Fibroblast of skin of right quadriceps (primary cell): ENCODE measurements around the gene ABLIM1.
A peak's percentile ranks its signal among the peaks of the same experiment; 100 is the strongest.

Source experiments
- DNase-seq: peaks from one replicate; pipeline ENCODE4 v3.0.0-alpha.2; 2013

The ABLIM1 gene

GRCh38 chr10:114402871-114403540, 255.1 kb downstream of the ABLIM1 start:
- DNase-seq: no peak

- no peak for DNase-seq
Observed at GRCh38 chr10:114402233-114402632, 255.8 kb downstream of the ABLIM1 start.

DNA sequence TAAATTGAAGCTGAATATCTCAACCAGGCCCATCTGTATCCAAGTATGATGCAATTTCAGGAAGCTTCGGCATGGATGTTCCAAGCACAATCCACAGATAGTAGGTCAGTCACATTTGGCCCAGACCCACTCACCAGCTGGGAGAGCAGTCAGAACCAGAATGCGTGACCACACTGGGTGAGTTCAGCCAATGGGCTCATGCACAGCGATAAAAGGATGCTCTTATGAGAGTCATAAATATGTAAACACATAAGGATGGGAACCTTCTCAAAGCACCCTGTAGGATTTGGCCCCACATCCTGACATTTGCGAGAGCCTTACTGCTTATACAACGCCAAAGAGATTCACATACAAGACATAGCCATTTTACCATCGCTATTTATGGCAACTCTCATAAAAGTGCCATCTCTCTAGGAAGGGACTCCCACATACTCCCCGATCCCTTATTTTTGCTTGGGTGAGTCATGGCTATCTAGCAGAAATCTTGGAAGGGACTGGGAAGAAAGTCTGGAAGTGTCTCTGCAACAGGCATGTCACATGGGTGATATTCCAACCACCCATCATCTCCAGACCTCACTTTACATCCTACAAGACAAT, 256.8 kb downstream of the ABLIM1 start:
- peak; percentile 37 for DNase-seq

GRCh38 chr10:114400091-114400490, 258.0 kb downstream of the ABLIM1 start:
- DNase-seq: no peak

- no peak for DNase-seq
Observed at GRCh38 chr10:114399576-114399975, 258.5 kb downstream of the ABLIM1 start.

DNA sequence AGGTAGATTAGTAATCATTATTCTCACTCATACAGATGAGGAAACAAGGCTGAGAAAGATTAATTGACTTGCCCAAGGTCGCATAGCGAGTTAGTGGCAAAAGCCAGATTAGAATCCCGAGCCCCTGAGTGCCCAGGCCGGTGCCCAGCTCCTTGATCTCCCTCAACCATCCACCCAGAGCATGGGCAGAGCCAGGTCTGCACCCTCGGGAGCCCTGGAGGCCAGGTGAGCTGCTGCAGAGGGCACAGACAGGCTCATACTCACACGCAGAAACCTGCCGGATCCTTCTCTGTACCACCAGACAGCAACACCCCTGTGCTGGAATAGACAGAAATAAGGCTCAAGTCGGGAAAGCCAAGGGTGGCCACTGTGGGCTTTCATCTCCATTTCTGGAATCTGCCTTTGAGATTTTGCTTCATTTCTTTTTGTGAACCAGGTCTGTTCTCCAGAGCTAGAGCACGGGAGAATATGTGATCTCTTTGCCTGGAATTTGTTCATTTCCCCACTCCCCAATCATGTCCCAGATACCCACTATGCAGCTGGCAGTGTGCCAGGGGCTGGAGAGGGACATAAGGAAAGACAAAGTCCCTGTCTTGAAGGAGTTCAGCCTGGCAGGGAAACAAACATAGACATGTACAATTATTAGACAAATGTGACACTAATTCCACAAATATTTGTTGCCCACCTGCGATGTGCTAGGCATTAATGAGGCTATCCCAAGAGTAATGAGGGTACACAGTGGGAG, 259.3 kb downstream of the ABLIM1 start:
- DNase-seq: no peak

- no peak for DNase-seq
Observed at GRCh38 chr10:114397651-114398145, 260.4 kb downstream of the ABLIM1 start.

DNA sequence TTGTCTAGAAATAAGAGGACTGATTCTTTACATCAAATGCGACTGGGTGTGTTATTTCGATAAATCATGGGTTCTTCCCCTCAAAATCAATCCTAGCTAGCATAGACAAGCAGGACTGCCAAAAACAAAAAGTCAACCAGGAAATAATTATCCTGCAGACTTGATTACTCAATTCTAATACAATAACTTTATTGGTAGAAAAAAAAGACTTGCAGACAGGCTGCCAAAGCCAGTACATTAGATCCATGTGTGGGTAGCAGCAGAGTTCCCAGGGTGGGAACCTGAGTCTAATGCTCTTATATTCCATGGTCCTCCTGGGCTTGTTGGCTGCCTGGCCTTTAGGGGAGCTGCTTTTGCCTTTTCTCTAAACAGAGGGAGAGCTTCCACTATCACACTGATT, 261.6 kb downstream of the ABLIM1 start:
- no peak for DNase-seq

DNA sequence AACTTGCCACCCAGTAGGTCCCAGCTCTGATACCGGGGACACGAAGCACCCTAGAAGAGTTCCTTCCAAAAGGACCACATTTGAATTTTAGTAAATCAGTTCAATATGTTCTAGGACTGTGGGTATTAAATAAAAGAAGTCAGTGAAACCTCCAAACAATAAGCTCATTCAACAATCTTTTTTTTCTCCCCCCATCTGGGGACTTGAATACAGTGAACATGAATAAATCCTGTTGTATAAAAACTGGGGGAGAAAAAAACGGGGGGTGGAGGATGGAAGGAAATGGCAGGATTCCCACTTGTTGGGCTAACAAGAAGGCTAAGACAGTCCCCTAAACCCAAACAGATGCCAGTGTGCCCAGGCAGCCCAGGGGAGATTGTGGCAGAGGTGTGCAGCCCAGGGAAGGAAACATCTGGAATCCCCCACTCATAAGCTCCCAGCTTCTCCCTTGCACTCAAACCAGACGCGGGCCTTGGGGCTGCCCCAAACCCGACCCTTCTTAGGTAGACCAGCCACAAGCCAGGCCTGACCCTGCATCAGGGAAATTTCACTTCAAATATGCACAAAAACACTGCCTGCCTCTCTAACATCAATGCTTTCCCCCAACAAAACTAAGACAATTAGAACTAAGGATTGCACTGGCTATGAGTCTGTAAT, 262.6 kb downstream of the ABLIM1 start:
- no peak for DNase-seq

DNA sequence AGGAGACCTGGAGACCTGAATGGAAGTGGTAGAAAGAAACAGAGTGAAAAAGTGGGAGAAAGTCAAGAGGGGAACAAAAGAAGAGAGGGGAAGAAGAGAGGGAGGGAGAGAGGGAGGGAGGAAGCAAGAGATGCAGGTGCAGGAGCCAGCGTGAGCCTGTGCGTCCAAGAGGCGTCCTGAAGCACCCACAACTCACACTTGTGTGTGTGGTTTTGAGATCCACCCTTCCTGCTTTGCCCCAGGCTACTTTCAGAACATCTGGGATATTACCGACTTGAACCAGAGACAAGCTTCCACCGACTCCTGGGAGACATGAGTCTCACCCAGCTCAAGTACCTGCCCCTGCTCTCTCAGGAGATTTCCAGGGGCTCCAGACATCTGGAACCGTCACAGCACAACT, 263.5 kb downstream of the ABLIM1 start:
- DNase-seq: no peak

- DNase-seq: no peak
Observed at GRCh38 chr10:114393886-114394285, 264.2 kb downstream of the ABLIM1 start.

- DNase-seq: peak; percentile 8
Observed at GRCh38 chr10:114393482-114393881, 264.6 kb downstream of the ABLIM1 start.

- DNase-seq: no peak
Observed at GRCh38 chr10:114392112-114392835, 265.8 kb downstream of the ABLIM1 start.

DNA sequence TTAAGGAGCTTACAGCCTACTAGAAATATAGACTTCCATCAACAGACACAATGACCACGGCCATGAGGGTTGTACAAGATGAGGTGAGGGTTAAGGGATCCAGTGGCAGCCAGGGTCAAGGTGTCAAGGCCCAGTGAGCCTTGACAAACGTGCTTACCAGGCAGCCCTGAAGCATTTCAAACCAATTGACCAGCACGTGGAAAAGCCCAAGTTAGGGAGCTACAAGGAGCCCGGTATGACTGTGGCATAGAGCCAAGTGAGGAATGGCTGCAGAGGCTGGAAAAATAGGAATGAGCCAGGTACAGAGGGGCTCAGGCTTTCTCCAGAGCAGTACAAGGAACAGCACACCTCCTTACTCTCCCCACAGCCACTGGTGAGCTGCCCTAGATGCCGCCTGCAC, 266.5 kb downstream of the ABLIM1 start:
- DNase-seq: no peak

DNA sequence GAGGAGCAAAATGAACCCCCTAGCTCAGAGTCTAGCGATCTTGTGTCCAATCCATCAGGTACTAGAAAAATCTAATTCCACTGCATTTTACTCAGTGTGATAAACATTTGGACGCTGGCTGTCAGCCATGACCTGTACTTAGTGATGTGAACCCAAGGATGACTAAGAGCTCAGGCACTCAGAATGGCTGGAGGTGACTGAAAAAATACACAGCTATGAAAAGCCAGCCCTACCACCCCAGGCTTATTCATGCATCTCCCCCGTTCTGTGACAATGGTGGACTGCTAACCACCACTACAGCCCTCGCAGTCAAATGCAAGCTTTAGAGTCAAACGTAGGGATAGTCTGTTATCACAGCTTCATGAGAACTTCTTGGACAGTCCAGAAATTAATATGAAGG, 268.6 kb downstream of the ABLIM1 start:
- peak; percentile 18 for DNase-seq

GRCh38 chr10:114388275-114388674, 269.8 kb downstream of the ABLIM1 start:
- DNase-seq: no peak

DNA sequence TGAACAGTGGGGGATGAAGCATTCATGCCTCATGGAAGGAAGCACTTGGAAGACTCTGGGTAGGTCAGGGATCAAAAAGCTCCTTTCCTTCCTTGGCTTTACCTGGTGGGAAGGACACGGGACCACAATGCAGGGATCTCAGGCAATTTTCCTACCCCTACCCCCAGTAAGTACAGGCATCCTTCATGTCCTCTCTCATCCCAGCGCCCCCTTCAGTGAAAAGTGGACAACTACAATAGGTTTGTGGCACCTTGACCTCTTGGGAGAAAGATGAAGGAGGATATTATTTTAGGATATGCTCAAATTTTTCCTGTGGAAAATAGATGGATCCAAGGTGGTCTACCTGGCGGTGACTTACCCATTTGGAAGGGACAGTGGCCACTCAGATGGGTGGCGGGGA, 270.3 kb downstream of the ABLIM1 start:
- DNase-seq: no peak

DNA sequence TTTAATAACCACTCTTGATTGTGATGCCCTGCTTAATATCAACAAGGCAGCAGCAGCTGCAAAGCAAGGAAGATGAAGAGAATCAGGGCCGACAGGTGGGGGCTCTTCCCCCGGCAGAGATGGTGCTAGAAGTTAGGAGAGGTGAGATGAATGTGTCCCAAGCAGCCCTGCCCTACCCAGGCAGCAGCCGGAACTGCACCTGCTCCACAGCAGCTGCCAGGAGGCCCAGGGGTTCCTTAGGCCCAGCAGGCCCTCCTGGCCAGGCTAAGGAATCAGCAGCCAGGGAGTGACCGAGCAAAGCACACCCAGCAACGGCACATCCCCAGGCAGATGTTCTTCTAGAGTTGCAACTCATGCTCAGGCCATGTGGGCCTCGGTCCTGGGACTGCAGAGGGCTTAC, 271.6 kb downstream of the ABLIM1 start:
- no peak for DNase-seq

DNA sequence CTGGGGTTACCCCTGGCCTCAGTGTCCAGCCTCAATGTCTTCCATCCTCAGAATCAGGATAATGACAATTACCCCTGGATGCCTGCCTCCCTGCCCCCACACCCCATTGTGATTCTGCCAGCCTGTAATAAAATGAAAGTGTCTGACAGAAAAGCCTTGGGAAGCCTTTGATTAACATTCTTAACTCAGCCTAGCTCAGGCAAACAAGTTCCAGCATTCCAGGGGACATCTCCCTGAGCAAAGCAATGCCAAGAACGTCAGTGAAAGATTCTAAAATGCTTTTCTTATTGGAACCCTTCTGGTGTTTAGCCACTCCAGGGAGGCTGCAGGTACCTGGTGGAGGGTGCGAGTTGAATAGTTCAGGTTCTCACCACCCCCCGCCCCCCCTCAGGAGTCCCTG, 272.5 kb downstream of the ABLIM1 start:
- DNase-seq: no peak

DNA sequence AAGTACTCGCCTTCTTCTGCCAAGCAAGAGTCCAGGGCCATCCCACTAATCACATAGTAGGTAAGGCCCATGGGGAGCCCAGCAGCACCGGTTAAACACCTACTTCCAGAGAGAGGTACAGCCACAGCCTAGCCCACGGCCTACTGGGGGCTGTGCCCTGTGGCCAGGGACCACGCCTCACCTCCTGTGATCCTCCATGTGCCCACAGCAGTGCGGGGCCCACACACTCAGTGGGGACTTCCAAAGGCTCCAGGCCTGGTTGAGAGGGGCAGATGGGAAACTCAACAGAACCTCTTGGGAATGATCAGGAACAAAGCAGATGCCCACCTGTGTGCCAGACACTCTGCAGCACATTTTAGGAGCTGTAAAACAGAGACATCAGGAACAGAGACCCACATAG, 273.5 kb downstream of the ABLIM1 start:
- no peak for DNase-seq

DNA sequence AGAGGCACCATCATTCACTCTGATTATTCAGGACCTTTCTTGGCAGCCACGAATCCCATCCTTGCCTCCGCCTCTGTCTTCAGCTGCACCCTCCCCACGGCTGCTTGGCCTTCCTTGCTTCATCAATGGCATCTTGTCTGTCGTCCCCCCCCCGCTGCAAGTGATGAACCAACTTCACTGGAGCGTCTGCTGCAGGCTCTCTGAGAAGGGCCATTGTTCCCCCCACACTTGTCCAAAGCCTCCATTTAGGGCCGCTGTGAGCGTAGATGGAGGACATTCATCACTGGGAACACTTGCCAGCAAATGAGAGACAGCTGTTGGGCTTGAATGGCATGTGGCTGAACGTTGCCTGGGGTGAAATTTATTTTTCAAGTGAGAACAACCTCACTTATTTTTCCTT, 273.9 kb downstream of the ABLIM1 start:
- no peak for DNase-seq
